HepG2 (cell line): ENCODE results near the gene ACOXL. TPM values are rescaled to one million over a fixed set of nuclear protein-coding genes. Genes with fewer than 3 reads are reported as not detected.

Experiments used
- ATAC-seq: fragments of 200-7000 bp; cut with Tn5 transposase; 3 replicates; pipeline ENCODE4 v1.9.1; 2020; ENCODE audit warnings: mild to moderate bottlenecking, moderate library complexity
- BruUV-seq: library from RNA; stranded (reverse); fragments of 400-500 nt; replicated peaks from 2 replicates; lab custom pipeline; 2021; lab: Mats Ljungman, UMichigan
- CTCF ChIA-PET: fragments of 300-600 bp; formaldehyde crosslinking; extraction: SDS; loops from one replicate; lab custom pipeline; 2021; ENCODE audit warnings: low total read pairs, inconsistent platforms, low intra/inter-chr PET ratio; lab: Yijun Ruan, JAX
- POLR2A ChIA-PET: fragments of 350-600 bp; sonication (Branson Sonifier 250); formaldehyde crosslinking; loops from one replicate; lab custom pipeline; 2020; ENCODE audit warnings: antibody characterized with exemption, inconsistent platforms; lab: Yijun Ruan, JAX
- DNase-seq: peaks from one replicate; pipeline ENCODE4 v3.0.0-alpha.2; 2015; ENCODE audit warnings: low spot score
- FAIRE-seq: peaks from 3 replicates; lab custom pipeline; 2011; peaks lifted over from hg19 to GRCh38; lab: Jason Lieb, UNC
- H2AFZ ChIP-seq: one replicate; pipeline ENCODE4 v1.6.1; 2011; ENCODE audit warnings: low read length, inconsistent platforms
- H3K27ac ChIP-seq: fragments of 300-600 bp; 3 replicates; pipeline ENCODE4 v1.8.0; 2011; ENCODE audit warnings: mixed run types, mild to moderate bottlenecking, mixed read lengths, low read length, inconsistent platforms; ENCODE audit not compliant: insufficient read depth; ENCODE audit errors: extremely low read length
- H3K27me3 ChIP-seq, 2 experiments: fragments of 200-600 bp in 1 of 2; 2 replicates in 1 of 2; 3 replicates in 1 of 2; pipeline versions ENCODE4 v1.6.0 to v1.8.0; 2011; ENCODE audit warnings: low read length in 2 of 2, mild to moderate bottlenecking in 2 of 2, moderate library complexity in 2 of 2, inconsistent platforms in 1 of 2; ENCODE audit not compliant: insufficient read depth in 2 of 2, control insufficient read depth in 1 of 2
- H3K36me3 ChIP-seq, 2 experiments: fragments of 200-600 bp in 1 of 2; replicated peaks in 1 of 2; 2 replicates in 1 of 2; 3 replicates in 1 of 2; pipeline versions ENCODE4 v1.5.1 to v1.8.0; 2011; ENCODE audit warnings: low read length in 2 of 2, inconsistent platforms in 1 of 2; ENCODE audit not compliant: insufficient read depth in 2 of 2, control insufficient read depth in 1 of 2
- H3K4me1 ChIP-seq: 2 replicates; pipeline ENCODE4 v1.5.1; 2012; ENCODE audit warnings: low read length, inconsistent platforms; ENCODE audit not compliant: insufficient read depth
- H3K4me2 ChIP-seq: 2 replicates; pipeline ENCODE4 v1.6.0; 2011; ENCODE audit warnings: low read depth, low read length, inconsistent platforms
- H3K4me3 ChIP-seq, 3 experiments: fragments of 200-600 bp in 1 of 3; sonication (generic), shearing (Covaris generic) in 1 of 3; replicated peaks in 1 of 3; 2 replicates each; pipeline ENCODE4 v1.5.1; 2011 to 2016; ENCODE audit warnings: low read length in 3 of 3, inconsistent platforms in 2 of 3, low read depth in 2 of 3, mild to moderate bottlenecking in 2 of 3, control low read depth in 1 of 3, mixed read lengths in 1 of 3; ENCODE audit not compliant: insufficient read depth in 1 of 3
- H3K79me2 ChIP-seq: one replicate; pipeline ENCODE4 v1.6.1; 2011; ENCODE audit warnings: low read length, inconsistent platforms; ENCODE audit not compliant: insufficient read depth
- H3K9ac ChIP-seq: 2 replicates; pipeline ENCODE4 v1.6.0; 2011; ENCODE audit warnings: mild to moderate bottlenecking, low read depth, low read length, inconsistent platforms; ENCODE audit not compliant: insufficient read depth
- H3K9me3 ChIP-seq: 2 replicates; pipeline ENCODE4 v1.5.1; 2012; ENCODE audit warnings: mild to moderate bottlenecking, low read length
- H4K20me1 ChIP-seq: 2 replicates; pipeline ENCODE4 v1.6.0; 2011; ENCODE audit warnings: inconsistent platforms, mild to moderate bottlenecking, low read length, moderate library complexity; ENCODE audit not compliant: insufficient read depth
- BHLHE40 ChIP-seq: IDR thresholded peaks from 2 replicates; pipeline ENCODE4 v1.6.1; 2011; ENCODE audit warnings: low read length, improper control_type of control experiment
- DNMT1 ChIP-seq: sonication (generic); formaldehyde crosslinking; IDR thresholded peaks from 2 replicates; pipeline ENCODE4 v1.5.1; 2020; ENCODE audit warnings: mild to moderate bottlenecking, missing genetic modification reagents
- ESRRA ChIP-seq: sonication (generic); formaldehyde crosslinking; IDR thresholded peaks from 2 replicates; pipeline ENCODE4 v1.5.1; 2020; ENCODE audit warnings: mild to moderate bottlenecking, low read depth, missing genetic modification reagents
- FOXK1 ChIP-seq: sonication (generic); formaldehyde crosslinking; IDR thresholded peaks from 2 replicates; pipeline ENCODE4 v1.4.0; 2020; ENCODE audit warnings: low read depth, missing genetic modification reagents, borderline replicate concordance
- GTF3A ChIP-seq: sonication (generic); formaldehyde crosslinking; conservative IDR thresholded peaks from 2 replicates; pipeline ENCODE4 v1.4.0; 2020; ENCODE audit warnings: mild to moderate bottlenecking, missing genetic modification reagents
- KMT2B ChIP-seq: IDR thresholded peaks from 2 replicates; pipeline ENCODE4 v1.6.1; 2016; ENCODE audit warnings: missing genetic modification reagents, missing compliant biosample characterization
- MEF2D ChIP-seq: sonication (generic); formaldehyde crosslinking; IDR thresholded peaks from 2 replicates; pipeline ENCODE4 v1.5.1; 2020; ENCODE audit warnings: mild to moderate bottlenecking, missing genetic modification reagents
- NFIB ChIP-seq: sonication (generic); formaldehyde crosslinking; IDR thresholded peaks from 2 replicates; pipeline ENCODE4 v1.9.0; 2021; ENCODE audit warnings: missing genetic modification reagents, mild to moderate bottlenecking, borderline replicate concordance
- PCBP2 ChIP-seq: fragments of 200-400 bp; formaldehyde crosslinking; optimal IDR thresholded peaks from 2 replicates; pipeline ENCODE3; 2018; ENCODE audit warnings: low read length, low read depth; ENCODE audit not compliant: poor library complexity, severe bottlenecking
- SALL1 ChIP-seq: sonication (generic); formaldehyde crosslinking; IDR thresholded peaks from 2 replicates; pipeline ENCODE4 v1.8.0; 2022; ENCODE audit warnings: mild to moderate bottlenecking, missing genetic modification reagents
- STAT6 ChIP-seq: sonication (generic); formaldehyde crosslinking; IDR thresholded peaks from 2 replicates; pipeline ENCODE4 v1.4.0; 2020; ENCODE audit warnings: missing genetic modification reagents, mild to moderate bottlenecking, borderline replicate concordance
- TBL1XR1 ChIP-seq: fragments of 150-350 bp; IDR thresholded peaks from 2 replicates; pipeline ENCODE4 v1.6.1; 2014; ENCODE audit warnings: borderline replicate concordance, low read length; ENCODE audit not compliant: partially characterized antibody
- XRCC5 ChIP-seq: fragments of 200-400 bp; formaldehyde crosslinking; optimal IDR thresholded peaks from 2 replicates; pipeline ENCODE3; 2017; ENCODE audit warnings: mild to moderate bottlenecking, low read length
- ZC3H13 ChIP-seq: sonication (generic); formaldehyde crosslinking; IDR thresholded peaks from 2 replicates; pipeline ENCODE4 v1.8.1; 2023; ENCODE audit warnings: mild to moderate bottlenecking, missing genetic modification reagents, moderate library complexity
- ZNF20 ChIP-seq: sonication (generic); formaldehyde crosslinking; IDR thresholded peaks from 2 replicates; pipeline ENCODE4 v1.4.0; 2020; ENCODE audit warnings: mild to moderate bottlenecking, moderate library complexity, missing genetic modification reagents
- ZNF431 ChIP-seq: sonication (generic); formaldehyde crosslinking; IDR thresholded peaks from 2 replicates; pipeline ENCODE4 v1.9.0; 2022; ENCODE audit warnings: missing genetic modification reagents, low read depth, mild to moderate bottlenecking, borderline replicate concordance
- ZNF496 ChIP-seq: sonication (generic); formaldehyde crosslinking; IDR thresholded peaks from 2 replicates; pipeline ENCODE4 v1.8.1; 2023; ENCODE audit warnings: mild to moderate bottlenecking, moderate library complexity, missing genetic modification reagents; ENCODE audit not compliant: insufficient replicate concordance
- WGBS: methylation state at CpG from one replicate; pipeline ENCODE4 v1.1.6; 2017; ENCODE audit warnings: low lambda C conversion rate; 5-methylcytosine and 5-hydroxymethylcytosine counted together
- in situ Hi-C: cut with HindIII; loops from 2 replicates; pipeline ENCODE4 v1.10.0; 2017; ENCODE audit warnings: low pct_unique_long_range_greater_than_20kb; ENCODE audit not compliant: extremely low pct_ligation_motif_present
- intact Hi-C: fragments of 100-400 bp; cut with micrococcal nuclease; formaldehyde crosslinking; loops from one replicate; pipeline ENCODE4 v1.10.0; 2022; ENCODE audit not compliant: unreplicated experiment
- polyA plus RNA-seq, 8 experiments: library from polyadenylated mRNA; depleted of rRNA in 3 of 8; stranded (reverse) in 7 of 8; unstranded in 1 of 8; fragments of >200 nt; fragmentation: Illumina TruSeq in 4 of 8; extraction: Trizol in 4 of 8; gene quantifications; 2 replicates each; pipeline versions ENCODE4 v1.2.1 to v1.2.3, GENCODE V29; 2011 to 2016; ENCODE audit warnings: low read depth in 4 of 8, missing spikeins in 1 of 8, mixed read lengths in 1 of 8; ENCODE audit not compliant: insufficient read depth in 1 of 8
- total RNA-seq, 5 experiments: library from RNA; depleted of rRNA; stranded (reverse); fragments of >200 nt; fragmentation: Illumina TruSeq; extraction: Trizol; gene quantifications; 2 replicates each; pipeline ENCODE4 v1.2.3, GENCODE V29; 2016; ENCODE audit warnings: low read depth in 1 of 5
- TF ChIP-seq, protein P1 (sequence below): sonication (generic); formaldehyde crosslinking; conservative IDR thresholded peaks from 2 replicates; pipeline ENCODE4 v1.4.0; 2020; ENCODE audit warnings: mild to moderate bottlenecking, missing genetic modification reagents, moderate library complexity

ACOXL gene
- total and polyA plus RNA-seq, 2 of the 13 experiments (the other 11 are each of a cell fraction or from before 2014, with no cell fraction given): not detected

DNA sequence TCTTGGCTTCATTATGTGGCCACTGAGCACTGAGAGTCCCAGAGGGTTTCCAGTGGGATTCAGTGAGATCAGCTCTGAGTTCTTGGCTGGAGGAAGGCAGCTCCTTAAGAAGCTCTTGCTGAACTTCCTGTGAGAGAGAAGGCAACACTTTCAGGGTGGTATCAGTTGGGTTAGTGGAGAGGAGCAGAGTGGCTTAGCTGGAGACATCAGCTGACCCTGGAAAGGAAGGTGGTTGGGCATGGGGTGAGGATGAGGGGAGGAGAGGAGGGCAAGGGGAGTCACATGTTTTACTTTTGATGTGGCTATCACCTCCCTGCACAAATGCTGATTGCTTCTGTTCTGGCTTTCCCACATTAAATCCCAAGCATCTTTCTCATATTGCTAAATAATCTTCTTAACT, 95.1 kb downstream of the ACOXL start (continued):
- TF ChIP-seq, protein P1, sequence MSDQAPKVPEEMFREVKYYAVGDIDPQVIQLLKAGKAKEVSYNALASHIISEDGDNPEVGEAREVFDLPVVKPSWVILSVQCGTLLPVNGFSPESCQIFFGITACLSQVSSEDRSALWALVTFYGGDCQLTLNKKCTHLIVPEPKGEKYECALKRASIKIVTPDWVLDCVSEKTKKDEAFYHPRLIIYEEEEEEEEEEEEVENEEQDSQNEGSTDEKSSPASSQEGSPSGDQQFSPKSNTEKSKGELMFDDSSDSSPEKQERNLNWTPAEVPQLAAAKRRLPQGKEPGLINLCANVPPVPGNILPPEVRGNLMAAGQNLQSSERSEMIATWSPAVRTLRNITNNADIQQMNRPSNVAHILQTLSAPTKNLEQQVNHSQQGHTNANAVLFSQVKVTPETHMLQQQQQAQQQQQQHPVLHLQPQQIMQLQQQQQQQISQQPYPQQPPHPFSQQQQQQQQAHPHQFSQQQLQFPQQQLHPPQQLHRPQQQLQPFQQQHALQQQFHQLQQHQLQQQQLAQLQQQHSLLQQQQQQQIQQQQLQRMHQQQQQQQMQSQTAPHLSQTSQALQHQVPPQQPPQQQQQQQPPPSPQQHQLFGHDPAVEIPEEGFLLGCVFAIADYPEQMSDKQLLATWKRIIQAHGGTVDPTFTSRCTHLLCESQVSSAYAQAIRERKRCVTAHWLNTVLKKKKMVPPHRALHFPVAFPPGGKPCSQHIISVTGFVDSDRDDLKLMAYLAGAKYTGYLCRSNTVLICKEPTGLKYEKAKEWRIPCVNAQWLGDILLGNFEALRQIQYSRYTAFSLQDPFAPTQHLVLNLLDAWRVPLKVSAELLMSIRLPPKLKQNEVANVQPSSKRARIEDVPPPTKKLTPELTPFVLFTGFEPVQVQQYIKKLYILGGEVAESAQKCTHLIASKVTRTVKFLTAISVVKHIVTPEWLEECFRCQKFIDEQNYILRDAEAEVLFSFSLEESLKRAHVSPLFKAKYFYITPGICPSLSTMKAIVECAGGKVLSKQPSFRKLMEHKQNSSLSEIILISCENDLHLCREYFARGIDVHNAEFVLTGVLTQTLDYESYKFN (CRISPR knock-in tag): no peak

GRCh38 chr2:110828330-110828729, 96.0 kb downstream of the ACOXL start:
- H3K4me3 ChIP-seq: no peak overlapping the region
- no peak overlapping the region for H3K9ac ChIP-seq
- H3K9me3 ChIP-seq: 0 out of 2 replicates have a peak, but pooled peaks cover 4% of the 10 kb centered on the region
- POLR2A ChIA-PET: no interaction called here
- WGBS: 28% methylated on average over 6 of the region's 6 CpGs
- DNase-seq (no peak), ATAC-seq (no peak), FAIRE-seq (no peak)
- no TSS peak for BruUV-seq
- no peaks in the 10 kb centered on the region for H4K20me1 ChIP-seq
- intact Hi-C loops: no loop called here
- CTCF ChIA-PET: no interaction called here
- H3K4me1 ChIP-seq: no peaks in the 10 kb centered on the region
- no peak overlapping the region for H3K27ac ChIP-seq
- no peaks in the 10 kb centered on the region for H3K79me2 ChIP-seq
- no peaks in the 10 kb centered on the region for H3K36me3 ChIP-seq
- no peak overlapping the region for H2AFZ ChIP-seq
- in situ Hi-C loops: no loop called here
- H3K4me2 ChIP-seq: no peak overlapping the region
- peaks cover 6 to 15% of the 10 kb centered on the region in 2 experiments; a peak in 4 of 5 replicates for H3K27me3 ChIP-seq
- TF ChIP-seq ZNF496 (no peak), TBL1XR1 (no peak), SALL1 (CRISPR knock-in tag) (no peak), STAT6 (CRISPR knock-in tag) (no peak), KMT2B (CRISPR knock-in tag) (no peak), GTF3A (CRISPR knock-in tag) (no peak), BHLHE40 (no peak), ESRRA (CRISPR knock-in tag) (no peak), PCBP2 (no peak), ZC3H13 (CRISPR knock-in tag) (no peak), ZNF20 (CRISPR knock-in tag) (no peak), ZNF431 (CRISPR knock-in tag) (no peak), DNMT1 (CRISPR knock-in tag) (no peak), XRCC5 (no peak), FOXK1 (CRISPR knock-in tag) (no peak), MEF2D (CRISPR knock-in tag) (no peak), NFIB (no peak)
